ENCODE data around the gene CACNG8.
A peak's percentile ranks its signal among the peaks of the same experiment; 100 is the strongest.

CACNG8 gene

DNA sequence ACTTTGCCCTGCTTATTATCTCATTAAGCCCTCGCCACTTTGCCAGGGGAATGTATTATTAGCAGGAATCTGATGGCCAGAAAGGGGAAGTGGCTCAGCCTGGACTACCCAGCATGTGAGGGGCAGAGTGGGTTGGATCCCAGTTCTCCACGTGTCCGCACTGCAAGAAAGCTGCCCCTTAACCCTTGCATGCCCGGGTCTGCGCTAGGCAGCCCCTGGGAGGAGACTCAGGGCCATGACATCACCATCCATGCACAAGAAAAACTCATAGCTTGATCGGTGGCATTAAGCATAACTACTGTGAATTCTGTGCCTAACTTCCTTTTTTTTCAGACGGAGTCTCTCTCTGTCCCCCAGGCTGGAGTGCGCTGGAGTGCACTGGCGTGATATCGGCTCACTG, 8.9 kb downstream of the CACNG8 start:
- TF ChIP-seq, protein P1, sequence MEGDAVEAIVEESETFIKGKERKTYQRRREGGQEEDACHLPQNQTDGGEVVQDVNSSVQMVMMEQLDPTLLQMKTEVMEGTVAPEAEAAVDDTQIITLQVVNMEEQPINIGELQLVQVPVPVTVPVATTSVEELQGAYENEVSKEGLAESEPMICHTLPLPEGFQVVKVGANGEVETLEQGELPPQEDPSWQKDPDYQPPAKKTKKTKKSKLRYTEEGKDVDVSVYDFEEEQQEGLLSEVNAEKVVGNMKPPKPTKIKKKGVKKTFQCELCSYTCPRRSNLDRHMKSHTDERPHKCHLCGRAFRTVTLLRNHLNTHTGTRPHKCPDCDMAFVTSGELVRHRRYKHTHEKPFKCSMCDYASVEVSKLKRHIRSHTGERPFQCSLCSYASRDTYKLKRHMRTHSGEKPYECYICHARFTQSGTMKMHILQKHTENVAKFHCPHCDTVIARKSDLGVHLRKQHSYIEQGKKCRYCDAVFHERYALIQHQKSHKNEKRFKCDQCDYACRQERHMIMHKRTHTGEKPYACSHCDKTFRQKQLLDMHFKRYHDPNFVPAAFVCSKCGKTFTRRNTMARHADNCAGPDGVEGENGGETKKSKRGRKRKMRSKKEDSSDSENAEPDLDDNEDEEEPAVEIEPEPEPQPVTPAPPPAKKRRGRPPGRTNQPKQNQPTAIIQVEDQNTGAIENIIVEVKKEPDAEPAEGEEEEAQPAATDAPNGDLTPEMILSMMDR (IDR thresholded peaks at IDR 0.05; ENCODE audit: control extremely low read depth, extremely low read depth, low read depth, missing control alignments), result no peak
- CTCF ChIA-PET, result no interaction called here
- POLR2A ChIA-PET, result no interaction called here
- no peak for DNase-seq (ENCODE audit: extremely low spot score)

DNA sequence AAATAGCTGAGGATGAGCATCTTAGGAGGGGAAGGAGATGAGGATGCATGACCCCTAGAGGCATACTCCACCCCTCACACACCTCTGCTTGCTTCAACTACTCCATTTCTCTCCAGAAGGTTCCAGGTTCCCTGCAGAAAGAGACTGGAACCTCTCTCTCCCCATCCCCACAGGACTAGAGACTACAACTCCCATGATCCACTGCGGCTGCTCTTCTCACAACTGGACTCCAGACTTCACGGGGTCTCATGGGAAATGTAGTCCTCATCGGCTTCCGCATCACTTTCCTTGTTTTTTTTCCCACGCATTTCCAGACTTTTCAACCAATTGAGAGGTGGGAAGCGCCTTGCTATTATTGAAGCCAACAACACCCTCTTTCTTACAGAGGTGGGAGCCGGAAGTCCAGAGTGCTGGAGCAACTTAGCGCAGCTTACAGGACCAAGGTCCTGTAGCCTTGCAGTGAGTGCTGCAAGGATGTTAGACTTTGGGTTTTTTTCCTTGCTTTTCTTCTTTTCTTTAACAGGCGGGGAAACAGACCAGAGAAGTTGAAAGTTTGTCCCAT, 14.8 kb downstream of the CACNG8 start:
- ChIA-PET POLR2A (no interaction called here), CTCF (no interaction called here)
- DNase-seq (ENCODE audit: extremely low spot score), result peak; percentile 53
- TF ChIP-seq, protein P1 (IDR thresholded peaks at IDR 0.05; ENCODE audit: control extremely low read depth, extremely low read depth, low read depth, missing control alignments), result no peak

GRCh38 chr19:53977991-53978731, 15.4 kb downstream of the CACNG8 start:
- TF ChIP-seq, protein P1 (IDR thresholded peaks at IDR 0.05; ENCODE audit: control extremely low read depth, extremely low read depth, low read depth, missing control alignments), result no peak
- ChIA-PET POLR2A (no interaction called here), CTCF (no interaction called here)
- DNase-seq (ENCODE audit: extremely low spot score), result no peak

GRCh38 chr19:53978975-53979801, 16.5 kb downstream of the CACNG8 start:
- no peak for DNase-seq (ENCODE audit: extremely low spot score)
- ChIA-PET POLR2A (no interaction called here), CTCF (no interaction called here)
- TF ChIP-seq, protein P1 (IDR thresholded peaks at IDR 0.05; ENCODE audit: control extremely low read depth, extremely low read depth, low read depth, missing control alignments), result no peak

- no peak for DNase-seq (ENCODE audit: extremely low spot score)
- CTCF ChIA-PET, result no interaction called here
- TF ChIP-seq, protein P1 (IDR thresholded peaks at IDR 0.05; ENCODE audit: control extremely low read depth, extremely low read depth, low read depth, missing control alignments), result no peak
- POLR2A ChIA-PET, result no interaction called here
Measured at GRCh38 chr19:53980539-53981375, 18.0 kb downstream of the CACNG8 start.

GRCh38 chr19:53981376-53981951, 18.7 kb downstream of the CACNG8 start:
- TF ChIP-seq, protein P1 (IDR thresholded peaks at IDR 0.05; ENCODE audit: control extremely low read depth, extremely low read depth, low read depth, missing control alignments), result no peak
- no peak for DNase-seq (ENCODE audit: extremely low spot score)
- POLR2A ChIA-PET, result no interaction called here
- CTCF ChIA-PET, result no interaction called here
